GM21381 (cell line): ENCODE data around the gene TBL1Y.
"Not testable (repeated sequence)": the region's sequence is repeated elsewhere in the genome, so short reads cannot be mapped to it uniquely, and the experiment has no call there.

Source experiments
- ATAC-seq: cut with Tn5 transposase; IDR thresholded peaks from one replicate; pipeline ENCODE4 v1.9.1; 2021; ENCODE audit warnings: mild to moderate bottlenecking, moderate library complexity; ENCODE audit not compliant: unreplicated experiment

TBL1Y gene

DNA sequence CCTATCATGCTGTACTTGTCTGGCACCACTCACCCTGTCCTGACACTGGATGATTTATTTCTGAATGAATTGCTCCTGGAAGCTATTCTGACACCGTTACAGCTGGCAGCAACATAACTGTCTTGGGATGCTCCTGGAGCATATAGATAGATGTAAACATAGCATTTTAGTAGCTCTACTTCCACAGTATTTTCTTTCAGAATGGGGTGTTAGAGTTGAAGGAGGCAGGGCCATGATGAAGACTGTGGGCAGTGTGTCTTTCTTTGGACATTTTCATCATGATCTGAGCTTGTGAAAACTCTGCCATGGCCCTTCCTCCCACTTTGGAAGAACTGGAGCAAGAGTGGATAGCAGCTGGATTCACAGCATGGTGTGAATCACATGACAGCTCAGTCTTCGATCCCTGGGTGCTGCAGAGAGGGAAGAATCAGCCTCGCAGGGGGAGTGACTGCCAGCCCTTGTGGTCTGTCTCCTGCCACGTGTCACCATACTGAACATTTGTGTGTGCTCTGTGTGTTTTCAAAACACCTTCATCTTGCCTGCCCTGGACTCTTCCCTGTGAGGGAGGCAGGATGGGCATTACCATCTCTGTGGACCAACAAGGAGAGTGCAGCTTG is 61.9 kb downstream of the TBL1Y start:
- ATAC-seq = no peak

DNA sequence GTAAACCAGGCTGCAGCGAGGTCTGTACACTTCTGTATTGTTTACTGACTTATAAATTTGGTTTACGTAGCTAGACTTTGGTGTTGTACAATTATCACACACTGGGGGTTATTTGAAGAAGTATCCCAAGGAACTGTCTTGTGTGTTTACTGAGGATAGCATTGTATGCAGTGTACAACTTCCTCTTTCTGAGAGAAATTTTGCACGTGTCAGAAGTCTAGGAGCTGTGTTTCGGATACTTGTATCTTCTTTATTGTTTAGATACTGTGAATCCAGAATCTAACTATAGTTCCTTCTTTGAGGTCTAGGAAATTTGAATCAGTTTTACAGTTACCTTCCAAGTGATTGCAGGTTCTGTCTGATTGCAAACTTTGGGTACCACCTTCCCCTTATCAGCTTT is 64.5 kb downstream of the TBL1Y start:
- no peak for ATAC-seq

DNA sequence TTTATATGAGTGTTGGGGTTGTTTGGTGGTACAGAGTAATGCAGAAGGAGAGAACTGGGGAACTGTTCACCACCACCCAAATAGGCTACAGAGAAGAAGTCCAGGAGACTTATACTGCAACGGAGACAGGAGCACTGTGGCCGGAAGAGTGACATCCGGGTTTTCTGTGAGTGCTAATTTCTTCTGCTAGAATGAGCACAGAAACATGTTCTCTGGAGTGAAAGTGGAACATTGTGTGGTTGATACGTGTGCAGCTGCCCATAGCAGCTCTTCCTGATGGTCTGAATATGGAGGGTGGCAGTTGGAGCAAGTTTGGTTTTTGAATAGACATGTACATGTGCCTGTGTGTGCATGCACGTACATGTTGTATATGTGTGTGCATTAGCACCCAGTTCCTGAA is 67.3 kb downstream of the TBL1Y start:
- ATAC-seq = no peak

DNA sequence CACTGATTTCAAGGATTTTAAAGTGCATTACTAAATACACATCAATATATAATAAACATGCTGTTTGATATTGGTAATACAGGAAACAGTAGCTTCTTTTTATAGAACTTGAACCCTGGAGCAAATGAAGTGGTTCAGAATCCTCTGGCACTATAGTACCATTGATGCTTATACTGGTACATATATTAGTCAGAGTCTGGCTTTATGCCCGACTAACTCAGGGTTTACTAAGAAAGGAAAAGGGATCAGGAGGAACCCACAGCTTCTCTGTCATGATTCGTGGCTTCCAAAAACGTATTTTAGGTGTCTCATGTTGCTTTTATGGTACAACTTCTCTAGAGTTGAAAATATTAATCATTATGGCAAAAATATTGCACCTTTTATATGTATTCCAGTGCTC is 72.7 kb downstream of the TBL1Y start:
- ATAC-seq = no peak

DNA sequence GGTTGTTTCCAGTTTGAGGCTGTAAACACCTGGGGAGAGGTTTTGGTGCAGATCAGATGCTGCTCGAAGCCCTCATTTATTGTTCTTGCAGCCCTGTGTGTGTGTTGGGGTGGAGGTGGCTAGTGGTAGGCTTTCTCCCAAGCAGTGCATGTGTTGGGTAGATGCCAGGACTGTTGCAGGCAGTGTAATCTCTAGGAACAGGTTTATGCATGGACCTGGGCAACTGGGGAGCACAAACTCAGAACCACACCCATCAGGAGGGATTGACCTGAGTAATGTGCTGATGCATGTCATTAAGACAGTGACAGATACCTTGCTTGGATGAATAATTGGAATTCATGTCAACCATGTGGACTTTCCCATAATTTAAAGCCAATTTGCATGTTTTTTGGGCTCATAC is 77.3 kb downstream of the TBL1Y start:
- ATAC-seq = no peak

DNA sequence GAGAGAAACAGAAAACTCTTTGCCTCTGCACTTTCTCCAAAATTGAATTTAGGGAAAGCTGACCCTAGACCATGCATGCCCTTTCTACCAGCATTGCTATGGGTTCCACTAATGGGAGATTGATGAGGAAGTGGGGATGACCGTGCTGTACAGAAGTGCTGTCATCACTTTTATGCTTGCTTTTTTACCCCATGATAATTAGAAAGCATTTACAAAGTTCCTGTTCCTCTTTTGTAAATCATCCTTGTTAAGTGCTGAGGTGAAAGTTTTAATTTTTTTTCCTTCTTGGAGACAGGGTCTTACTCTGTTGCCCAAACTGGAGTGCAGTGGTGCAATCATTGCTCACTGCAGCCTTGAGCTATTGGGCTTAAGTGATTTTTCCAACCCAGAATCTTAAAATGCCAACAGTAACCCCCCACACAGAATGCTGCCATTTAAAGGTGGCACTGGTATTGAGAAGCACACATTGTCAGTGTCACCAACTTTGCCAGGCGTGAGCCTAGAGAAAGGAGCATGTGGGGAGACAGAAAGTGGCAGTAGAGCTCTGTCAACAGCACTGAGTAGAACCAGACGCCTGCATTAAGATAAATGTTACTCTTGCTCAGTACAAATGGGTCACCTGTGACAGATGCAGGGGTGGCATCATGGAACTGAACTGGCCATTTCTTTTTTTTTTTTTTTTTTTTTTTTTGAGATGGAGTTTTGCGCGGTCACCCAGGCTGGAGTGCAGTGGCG is 79.6 kb downstream of the TBL1Y start:
- no peak for ATAC-seq

DNA sequence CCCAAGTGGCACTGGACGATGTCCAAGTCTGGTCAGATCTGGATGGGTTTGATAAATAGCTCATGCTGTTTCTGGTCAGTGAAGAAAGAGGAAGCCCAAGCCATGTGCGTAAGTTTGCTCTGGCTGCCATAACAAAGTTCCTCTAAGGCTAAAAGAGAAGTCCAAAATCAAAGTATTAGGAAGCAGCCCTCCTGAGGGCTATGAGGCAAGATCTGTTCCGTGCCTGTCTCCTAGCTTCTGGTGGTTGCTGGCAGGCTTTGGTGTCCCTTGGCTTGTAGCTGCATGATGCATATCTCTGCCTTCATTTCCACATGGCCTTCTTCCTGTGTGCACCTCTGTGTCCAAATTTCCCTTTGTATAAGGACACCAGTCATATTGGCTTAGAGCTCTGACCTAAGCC is 81.5 kb downstream of the TBL1Y start:
- ATAC-seq = no peak

DNA sequence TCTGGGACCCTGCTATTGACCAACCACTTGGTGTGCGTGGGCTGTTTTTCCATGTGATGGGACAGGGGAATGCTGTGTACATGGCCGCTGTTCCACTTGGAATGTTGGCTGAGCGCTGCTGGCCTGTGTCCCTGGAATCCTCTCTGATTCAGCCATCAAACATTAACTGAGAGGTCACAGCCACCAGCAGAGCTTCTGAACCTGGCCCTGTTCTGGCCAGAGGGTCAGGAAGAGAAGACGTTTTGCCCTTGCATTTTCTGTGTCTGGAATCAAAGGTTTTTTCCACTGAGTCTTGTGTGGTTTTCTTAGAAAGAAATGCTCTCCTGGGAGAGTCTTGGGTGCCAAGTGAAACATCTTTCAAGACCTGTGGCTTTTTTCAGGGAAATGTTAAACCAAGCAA is 85.5 kb downstream of the TBL1Y start:
- no peak for ATAC-seq

DNA sequence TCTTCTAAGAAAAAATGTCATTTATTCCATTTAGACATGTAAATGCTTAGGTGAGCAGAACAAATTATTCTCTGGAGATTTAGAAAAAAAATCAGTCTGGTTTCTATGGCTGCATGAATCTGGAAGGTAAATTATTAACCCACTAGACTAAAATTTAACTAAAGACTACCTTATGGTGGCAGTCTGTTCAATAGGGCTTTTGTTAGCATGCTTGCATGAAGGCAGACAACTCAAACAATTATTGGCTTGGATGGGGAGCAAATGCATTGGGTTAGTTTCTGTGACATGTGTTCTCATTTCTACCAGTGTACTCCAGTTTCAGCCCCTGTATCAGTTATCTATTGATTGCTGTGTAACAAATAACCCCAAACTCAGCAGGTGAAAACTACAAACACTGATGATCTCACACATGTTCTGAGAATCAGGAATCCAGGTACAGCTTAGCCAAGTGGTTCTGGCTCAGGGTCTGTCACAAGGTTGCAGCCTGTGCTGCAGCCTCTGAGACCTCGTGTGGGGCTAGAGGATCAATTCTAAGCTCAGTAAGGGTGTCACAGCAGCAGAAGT is 87.1 kb downstream of the TBL1Y start:
- no peak for ATAC-seq

DNA sequence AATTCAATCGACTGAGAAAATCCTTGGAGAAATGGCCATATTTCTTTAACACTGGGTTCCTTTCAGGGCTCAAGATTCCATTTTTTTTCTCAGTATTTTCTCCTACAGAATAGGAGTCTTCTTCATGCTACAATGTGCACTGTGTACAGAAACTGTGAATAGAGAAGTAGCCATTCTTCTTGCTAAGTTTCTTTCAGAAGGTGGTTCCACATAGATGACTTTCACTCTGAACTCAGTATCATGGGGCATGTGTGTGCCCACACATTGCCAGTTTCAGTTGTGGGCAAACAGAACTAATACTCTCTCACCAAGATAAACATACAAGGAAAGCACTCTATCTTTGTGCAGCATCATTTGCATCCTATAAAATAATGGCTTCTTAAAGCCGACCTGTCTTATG is 89.4 kb downstream of the TBL1Y start:
- no peak for ATAC-seq

DNA sequence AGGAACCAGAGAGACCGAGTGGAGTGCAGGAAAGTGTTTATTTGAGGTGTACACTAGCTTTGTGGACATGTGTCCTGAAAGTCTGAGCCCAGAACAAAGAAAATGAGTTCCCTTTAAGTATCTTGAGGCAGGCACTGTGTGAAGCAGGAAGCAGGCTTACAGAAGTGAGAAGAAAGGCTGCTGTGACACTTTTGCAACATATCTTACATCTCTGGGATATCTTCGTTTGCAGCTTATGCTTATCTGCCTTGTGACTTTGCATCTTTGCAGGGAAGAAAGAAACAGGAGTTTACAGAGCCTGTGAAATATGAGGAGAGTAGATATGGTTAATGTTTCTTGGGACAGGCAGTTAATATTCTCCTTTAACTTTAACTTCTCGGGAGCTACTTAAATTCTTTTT is 92.1 kb downstream of the TBL1Y start:
- ATAC-seq = no peak

DNA sequence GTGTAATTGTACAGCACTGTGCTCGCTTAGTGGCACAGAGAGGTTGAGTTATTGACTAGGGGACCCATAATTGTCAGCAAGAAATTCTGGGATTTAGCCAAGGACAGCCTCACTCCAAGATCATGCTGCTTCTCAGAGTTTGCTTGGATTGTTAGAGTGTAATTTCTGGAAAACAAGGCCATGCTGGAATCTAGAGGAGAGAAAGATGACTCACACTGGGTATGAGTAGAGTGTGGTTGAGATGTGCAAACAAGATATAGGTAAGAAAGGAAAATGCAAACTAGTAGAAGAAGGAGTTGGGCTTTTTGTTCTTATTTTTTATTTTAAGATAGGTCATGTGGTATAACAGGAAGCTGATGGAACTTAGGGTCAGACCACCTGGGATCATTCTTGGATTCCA is 97.4 kb downstream of the TBL1Y start:
- no peak for ATAC-seq

DNA sequence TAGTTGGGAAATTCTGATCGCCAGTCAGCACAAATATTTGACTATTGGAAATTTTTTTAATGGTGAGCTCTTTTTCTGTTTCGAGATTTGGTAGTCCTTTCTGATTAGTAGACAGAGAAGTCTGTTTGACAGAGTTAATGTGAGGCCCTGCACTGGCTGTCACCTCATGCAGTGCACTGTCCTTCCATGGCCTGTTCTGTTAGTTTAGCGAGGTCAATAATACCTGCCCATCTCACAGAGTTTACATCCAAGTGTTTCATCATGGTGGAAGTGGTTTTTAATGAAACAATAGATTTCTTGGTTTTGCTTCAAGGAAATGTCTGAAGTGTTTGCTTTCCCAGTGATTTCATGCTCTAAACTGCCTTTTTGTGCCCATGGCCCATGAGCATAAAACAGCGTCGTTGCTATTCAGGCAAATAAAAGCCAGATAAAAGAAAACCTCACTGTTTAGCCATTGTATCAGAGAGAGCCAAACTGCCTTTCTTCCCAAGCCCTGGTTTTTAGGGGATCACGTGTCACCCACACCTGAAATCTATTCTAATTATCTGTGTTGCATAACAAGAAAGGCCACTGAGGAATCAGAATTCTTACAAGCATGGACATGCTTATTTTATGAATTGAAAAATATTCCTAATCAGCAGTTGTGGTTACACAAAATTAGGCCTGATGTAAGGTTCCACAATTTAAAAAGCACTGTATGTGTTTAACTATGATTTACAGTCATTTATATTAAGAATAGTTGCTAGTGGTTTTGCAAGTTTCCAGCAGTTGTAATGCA is 98.3 kb downstream of the TBL1Y start:
- no peak for ATAC-seq

DNA sequence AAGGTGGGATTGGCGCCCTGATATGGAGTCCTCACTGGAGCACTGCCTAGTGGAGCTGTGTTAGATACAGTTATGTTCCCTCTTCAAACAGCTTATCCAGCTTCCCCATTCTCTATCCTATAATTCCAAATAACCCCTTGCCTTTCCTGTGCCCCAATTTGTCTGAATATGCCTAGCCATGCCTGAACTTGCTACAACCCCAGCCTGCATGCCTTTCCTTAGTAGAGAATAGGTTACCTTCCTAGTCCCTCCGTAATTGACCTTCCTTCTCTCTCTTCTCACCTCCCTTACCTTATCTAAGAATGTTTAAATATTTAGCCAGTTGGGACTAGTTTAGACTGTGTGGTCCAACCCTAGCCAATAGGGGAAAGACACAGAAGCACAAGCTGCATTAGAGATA is 102.6 kb downstream of the TBL1Y start:
- no peak for ATAC-seq

DNA sequence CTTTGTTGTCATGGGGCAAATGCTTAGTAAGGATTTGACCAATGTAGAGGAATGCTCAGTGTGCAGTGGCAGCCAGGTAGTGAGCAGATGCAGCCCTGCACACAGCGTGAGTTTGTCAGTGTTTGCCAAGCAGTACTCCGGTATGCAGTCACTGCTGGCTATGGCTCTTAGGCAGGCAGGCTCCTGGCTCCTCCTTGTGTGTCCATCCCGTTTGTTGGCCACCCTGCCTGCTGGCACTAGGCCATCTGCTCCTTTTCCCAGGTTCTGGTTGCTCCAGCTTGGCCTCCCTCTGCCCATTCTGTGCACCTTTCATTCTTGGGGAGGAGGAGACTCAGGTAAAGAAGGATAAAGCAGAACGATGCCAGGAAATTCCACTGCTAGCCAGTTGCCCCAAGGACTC is 106.0 kb downstream of the TBL1Y start:
- no peak for ATAC-seq

DNA sequence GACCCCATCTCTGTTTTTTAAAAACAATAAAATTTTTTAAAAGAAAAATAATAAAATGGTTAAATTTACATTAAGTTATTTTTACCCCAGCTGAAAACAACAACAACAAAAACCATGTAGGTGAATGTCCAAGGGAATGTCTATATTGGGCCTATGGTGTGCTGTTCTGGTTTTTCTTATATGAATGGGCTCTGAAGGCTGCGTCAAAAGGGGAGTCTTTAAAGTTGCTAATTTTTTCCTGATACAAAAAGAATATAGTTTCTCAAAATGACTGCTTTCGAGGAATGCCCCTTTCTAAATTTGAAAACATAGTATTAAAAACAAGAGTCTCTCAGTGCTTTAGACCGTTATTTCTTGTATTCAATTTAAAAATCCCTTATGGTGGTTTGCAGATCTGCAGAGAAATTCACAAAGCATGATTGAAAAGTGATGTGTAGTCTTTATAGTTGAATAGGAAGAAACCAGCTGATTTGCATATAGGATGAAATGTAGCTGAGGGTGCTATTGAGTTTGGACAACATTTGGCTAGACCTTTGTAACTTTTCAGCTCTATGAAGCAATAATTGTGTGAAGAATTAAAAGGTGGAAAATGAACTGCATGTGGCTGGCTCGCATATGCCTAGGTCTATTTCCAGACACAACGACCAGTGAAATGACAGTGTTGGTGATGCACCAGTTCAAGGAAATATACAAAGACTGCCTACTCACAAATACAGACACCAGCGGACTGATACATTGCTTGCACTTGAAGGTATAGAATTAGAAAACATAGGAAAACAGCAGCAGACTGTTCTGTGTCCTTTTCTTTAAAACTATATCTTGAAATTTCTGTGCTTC is 107.0 kb downstream of the TBL1Y start:
- ATAC-seq = no peak

DNA sequence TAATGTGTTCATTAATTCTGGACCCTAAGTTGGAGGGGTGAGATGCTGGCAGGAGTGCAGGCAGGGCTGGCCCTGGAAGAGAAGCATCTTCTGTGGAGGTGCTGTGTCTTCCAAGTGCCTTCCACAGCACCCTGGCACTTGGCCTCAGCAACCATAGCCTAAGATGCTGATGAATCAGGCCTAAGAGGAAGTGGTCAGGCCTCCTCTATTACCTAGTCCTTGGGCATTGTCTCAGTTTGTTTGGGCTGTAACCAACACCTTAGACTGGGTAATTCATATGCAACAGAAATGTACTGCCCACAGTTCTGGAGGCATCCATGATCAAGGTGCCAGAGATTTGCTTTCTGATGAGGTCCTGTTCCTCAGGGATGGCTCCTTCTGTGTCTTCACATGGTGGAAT is 128.5 kb downstream of the TBL1Y start:
- ATAC-seq = no peak

DNA sequence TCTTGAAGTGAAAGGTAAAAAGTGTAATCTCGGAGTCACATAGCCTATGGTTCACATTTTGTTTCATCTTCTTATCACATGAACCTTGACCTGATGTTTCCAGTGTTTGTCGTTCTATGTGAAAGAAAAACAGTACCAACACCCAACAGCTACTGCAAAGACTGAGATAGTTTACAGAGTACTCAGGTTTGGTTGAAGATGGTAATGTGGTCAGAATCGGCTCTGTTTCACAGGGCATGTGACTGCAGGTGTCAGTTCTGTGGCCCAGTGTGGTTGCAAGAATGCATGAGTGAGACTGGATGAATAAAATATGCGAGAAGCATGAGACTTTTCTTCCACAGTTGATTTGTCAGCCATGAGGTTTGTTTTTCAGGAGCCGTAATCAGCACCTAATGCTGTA is 130.2 kb downstream of the TBL1Y start:
- ATAC-seq = no peak

DNA sequence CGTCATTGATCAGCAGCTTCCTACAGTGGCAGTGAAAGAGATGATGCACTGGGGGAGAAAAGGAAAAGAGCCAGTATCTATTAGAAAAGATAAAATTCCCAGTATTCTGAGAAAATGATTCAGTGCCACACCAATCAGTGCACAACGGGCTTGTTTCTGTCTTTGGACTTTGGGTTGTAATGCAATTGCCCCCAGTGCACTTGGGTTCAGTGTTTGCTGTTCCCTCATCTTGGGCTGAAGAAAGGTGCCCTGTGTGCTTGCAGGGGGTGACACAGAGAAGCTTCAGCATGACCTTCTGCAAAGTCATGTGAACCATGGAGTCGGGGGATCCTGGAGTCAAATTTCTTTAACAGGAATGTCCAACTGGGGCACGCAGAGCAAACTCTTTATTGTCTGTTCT is 131.5 kb downstream of the TBL1Y start:
- ATAC-seq = no peak

DNA sequence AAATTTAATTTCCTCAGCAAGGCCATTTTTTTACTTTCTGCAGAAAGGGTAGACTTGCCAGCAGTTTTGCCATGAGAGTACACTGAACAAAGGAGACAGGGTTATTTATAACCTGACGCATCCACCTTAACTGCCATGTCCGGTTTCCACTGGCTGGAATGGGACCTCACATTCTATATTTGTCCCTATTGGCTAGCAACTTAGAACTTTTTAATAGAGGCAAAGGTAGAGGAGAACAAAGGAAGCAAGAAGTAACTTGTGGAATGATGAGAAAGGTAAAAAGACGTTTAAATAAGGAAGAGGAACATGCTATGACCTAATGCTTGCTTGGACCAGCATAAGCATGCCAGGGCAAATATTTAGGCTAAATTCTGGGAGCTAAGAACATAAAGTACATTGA is 142.0 kb downstream of the TBL1Y start:
- not testable (repeated sequence) for ATAC-seq

DNA sequence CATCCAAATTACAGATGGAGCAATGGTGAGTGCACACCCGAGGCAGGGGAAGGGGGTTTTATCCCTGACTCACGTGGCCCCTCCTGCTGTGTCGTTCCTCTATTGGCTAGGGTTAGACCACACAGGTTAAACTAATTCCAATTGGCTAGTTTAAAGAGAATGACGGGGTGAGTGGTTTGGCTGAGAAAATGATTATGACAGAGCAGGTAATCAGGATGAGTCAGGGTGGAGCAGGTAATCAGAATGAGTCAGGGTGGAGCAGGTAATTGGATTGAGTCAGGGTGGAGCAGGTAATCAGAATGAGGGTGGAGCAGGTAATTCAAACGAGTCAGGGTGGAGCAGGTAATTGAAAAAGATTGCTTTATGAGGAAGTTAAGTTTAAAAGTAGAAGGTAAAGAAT is 146.4 kb downstream of the TBL1Y start:
- no peak for ATAC-seq
